Breast epithelium (tissue), 3 donors: ENCODE measurements around the gene RIC8A.

Source experiments
- CTCF ChIP-seq, 3 donors: fragments of 450-650 bp; IDR thresholded peaks; one replicate each; pipeline ENCODE4 v1.5.1; 2016 to 2017; ENCODE audit warnings: antibody characterized with exemption in 3 of 3, mild to moderate bottlenecking in 3 of 3, moderate library complexity in 3 of 3
- POLR2A ChIP-seq: fragments of 450-650 bp; IDR thresholded peaks from one replicate; pipeline ENCODE4 v1.6.1; 2016; ENCODE audit warnings: antibody characterized with exemption, mild to moderate bottlenecking, moderate library complexity

GRCh38 chr11:227824-228379 is 20.4 kb downstream of the RIC8A start:
- TF ChIP-seq POLR2A (no peak), CTCF (IDR thresholded peaks at IDR 0.05) (no peak)
